Body of pancreas (tissue), 4 donors: ENCODE data around the gene APLP1. TPM values are rescaled to one million over a fixed set of nuclear protein-coding genes. Genes with fewer than 3 reads are reported as not detected.

Experiments used
- ATAC-seq: fragments of 150-250 bp; one replicate; pipeline ENCODE4 v1.9.1; 2016
- DNase-seq, 4 donors: peaks; one replicate each; pipeline ENCODE4 v3.0.0-alpha.2; 2019
- H3K27ac ChIP-seq, 4 donors: fragments of 200-600 bp; sonication (generic); 1 replicate in 3 of 4; 2 replicates in 1 of 4; pipeline versions ENCODE4 v1.5.1 to v1.6.1; 2016 to 2019; ENCODE audit warnings: mild to moderate bottlenecking in 1 of 4, mixed read lengths in 1 of 4, moderate library complexity in 1 of 4
- H3K27me3 ChIP-seq, 2 donors: fragments of 200-600 bp; sonication (generic); one replicate each; pipeline ENCODE4 v1.6.0; 2016; ENCODE audit warnings: mild to moderate bottlenecking in 1 of 2
- H3K36me3 ChIP-seq, 2 donors: fragments of 200-600 bp; sonication (generic); replicated peaks in 1 of 2; 2 replicates each; pipeline ENCODE4 v1.5.1; 2016; ENCODE audit warnings: low read depth in 2 of 2; ENCODE audit not compliant: insufficient read depth in 1 of 2
- H3K4me1 ChIP-seq: fragments of 200-600 bp; sonication (generic); one replicate; pipeline ENCODE4 v1.6.0; 2016
- H3K4me3 ChIP-seq, 2 donors: fragments of 200-600 bp; sonication (generic); 1 replicate in 1 of 2; 2 replicates in 1 of 2; pipeline ENCODE4 v1.5.1; 2016 to 2019
- H3K9me3 ChIP-seq, 3 donors: fragments of 200-600 bp; sonication (generic); 1 replicate in 2 of 3; 2 replicates in 1 of 3; pipeline ENCODE4 v1.5.1; 2016
- POLR2A ChIP-seq, 3 donors: fragments of 450-650 bp; IDR thresholded peaks; one replicate each; pipeline ENCODE4 v1.6.1; 2016; ENCODE audit warnings: antibody characterized with exemption in 3 of 3, mild to moderate bottlenecking in 2 of 3
- WGBS, 2 donors: methylation state at CpG; one replicate each; pipeline ENCODE4 v1.1.5; 2017; 5-methylcytosine and 5-hydroxymethylcytosine counted together
- intact Hi-C: fragments of 100-400 bp; cut with DNase I; formaldehyde crosslinking; loops from one replicate; pipeline ENCODE4 v1.15.1; 2023
- total RNA-seq, 2 donors: library from RNA; depleted of rRNA; stranded (reverse); fragments of >200 nt; gene quantifications; one replicate each; pipeline ENCODE4 v1.1.0, GENCODE V29; 2016
- TF ChIP-seq, protein P1 (sequence below), 7 experiments: fragments of 450-650 bp in 4 of 7; fragments of 200-600 bp in 3 of 7; sonication (generic) in 3 of 7; IDR thresholded peaks; one replicate each; pipeline ENCODE4 v1.5.1; 2016 to 2019; ENCODE audit warnings: antibody characterized with exemption in 7 of 7

Gene APLP1
- total RNA-seq, 2 donors from 2014 or later, result 40.9 to 47.0 TPM

DNA sequence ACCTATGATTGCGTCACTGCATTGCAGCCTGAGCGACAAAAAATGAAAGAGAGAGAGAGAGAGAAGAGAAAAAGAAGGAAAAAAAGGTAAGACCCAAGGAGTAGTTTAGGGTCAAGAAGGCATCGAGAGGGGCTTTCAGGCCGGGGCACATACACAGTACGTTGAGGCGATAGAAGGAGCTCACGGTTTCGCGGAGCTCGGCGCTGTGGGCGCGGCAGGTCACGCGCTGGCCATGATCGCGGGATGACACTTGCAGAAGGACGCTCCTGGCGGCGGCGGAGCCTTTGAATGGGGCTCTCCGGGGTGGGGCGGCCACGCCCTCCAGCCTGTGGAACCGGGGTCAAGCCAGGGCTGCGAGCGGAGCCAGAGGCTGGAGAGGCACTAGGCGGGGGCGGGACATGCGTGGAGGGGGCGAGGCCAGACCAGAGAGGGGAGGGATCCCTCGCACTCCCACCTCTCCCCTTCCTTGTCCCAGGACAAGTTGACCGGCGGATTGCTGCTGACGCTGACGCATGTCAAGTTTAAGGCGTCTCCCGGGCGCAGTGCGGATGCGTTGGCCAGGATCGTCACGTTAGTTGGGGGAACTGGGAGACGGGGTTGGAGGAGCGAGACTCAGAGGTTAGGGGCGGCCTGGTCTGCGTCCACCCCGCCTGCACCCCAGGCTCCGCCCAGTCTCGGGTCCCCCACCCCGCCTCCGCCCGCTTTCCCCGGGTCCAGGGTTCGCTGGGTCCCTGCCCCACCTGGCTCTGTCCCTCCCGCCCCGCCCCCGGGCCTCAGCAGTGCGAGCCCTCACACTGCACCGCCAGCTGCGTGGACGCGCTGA, 22.9 kb upstream of the APLP1 start:
- peak; percentile 74 for ATAC-seq
- intact Hi-C loops, result no loop called here
- H3K27me3 ChIP-seq, result no peaks in the 10 kb centered on the region

DNA sequence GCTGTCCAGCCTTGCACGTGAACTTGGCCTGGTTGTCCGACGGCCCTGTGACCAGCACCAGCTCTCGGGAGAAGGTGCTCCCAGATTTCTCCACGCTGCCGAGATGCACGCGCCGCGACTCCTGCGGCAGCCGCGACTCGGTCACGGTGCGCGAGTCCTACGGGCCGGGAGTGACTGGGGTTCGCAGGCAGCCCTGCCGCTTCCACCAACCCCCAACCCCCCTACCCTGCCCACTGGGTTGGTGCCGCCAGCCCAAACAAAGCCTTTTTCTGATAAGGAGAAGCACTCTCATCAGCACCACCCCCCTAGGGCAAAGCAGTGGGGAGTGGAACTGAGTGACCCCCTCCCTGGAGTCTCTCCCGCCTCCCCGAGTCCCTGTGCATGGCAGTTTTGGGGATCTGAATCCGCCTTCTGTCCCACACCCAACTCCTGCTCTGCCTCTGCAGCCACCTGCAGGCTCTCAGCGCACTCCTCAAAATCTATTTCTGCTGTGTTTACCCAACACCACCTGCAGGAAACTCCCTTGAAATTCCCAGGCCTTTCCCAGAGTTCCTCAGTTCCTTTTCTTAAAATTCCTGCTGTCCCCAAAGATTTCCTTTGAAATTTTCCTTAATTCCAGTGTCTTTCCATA, 22.2 kb upstream of the APLP1 start:
- peak; percentile 20 to 45 (median 39) for TF ChIP-seq POLR2A (IDR thresholded peaks at IDR 0.05)
- TF ChIP-seq, protein P1, sequence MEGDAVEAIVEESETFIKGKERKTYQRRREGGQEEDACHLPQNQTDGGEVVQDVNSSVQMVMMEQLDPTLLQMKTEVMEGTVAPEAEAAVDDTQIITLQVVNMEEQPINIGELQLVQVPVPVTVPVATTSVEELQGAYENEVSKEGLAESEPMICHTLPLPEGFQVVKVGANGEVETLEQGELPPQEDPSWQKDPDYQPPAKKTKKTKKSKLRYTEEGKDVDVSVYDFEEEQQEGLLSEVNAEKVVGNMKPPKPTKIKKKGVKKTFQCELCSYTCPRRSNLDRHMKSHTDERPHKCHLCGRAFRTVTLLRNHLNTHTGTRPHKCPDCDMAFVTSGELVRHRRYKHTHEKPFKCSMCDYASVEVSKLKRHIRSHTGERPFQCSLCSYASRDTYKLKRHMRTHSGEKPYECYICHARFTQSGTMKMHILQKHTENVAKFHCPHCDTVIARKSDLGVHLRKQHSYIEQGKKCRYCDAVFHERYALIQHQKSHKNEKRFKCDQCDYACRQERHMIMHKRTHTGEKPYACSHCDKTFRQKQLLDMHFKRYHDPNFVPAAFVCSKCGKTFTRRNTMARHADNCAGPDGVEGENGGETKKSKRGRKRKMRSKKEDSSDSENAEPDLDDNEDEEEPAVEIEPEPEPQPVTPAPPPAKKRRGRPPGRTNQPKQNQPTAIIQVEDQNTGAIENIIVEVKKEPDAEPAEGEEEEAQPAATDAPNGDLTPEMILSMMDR (IDR thresholded peaks at IDR 0.05), result peak in 5 of 7 experiments; percentile 9 to 47 (median 45)
- DNase-seq, result peak; percentile 66 to 79 (median 76)
- H3K27ac ChIP-seq, result peak overlapping the region; percentile 63 to 86 (median 82)
- H3K9me3 ChIP-seq, result no peaks in the 10 kb centered on the region
- H3K27me3 ChIP-seq, result no peaks in the 10 kb centered on the region
- H3K36me3 ChIP-seq, result no peaks in the 10 kb centered on the region
- H3K4me1 ChIP-seq, result peaks cover 32% of the 10 kb centered on the region
- no peak overlapping the region for H3K4me3 ChIP-seq
- peak; percentile 69 for ATAC-seq
- WGBS, 2 donors, result 1 to 19% methylated on average over 4 to 26 of the region's 26 CpGs
- intact Hi-C loops, result no loop called here

More for the DNA sequence above, 22.9 kb upstream of the APLP1 start:
- DNase-seq, result peak; percentile 70 to 85 (median 74)
- 4 to 19% methylated on average over 18 to 61 of the region's 63 CpGs for WGBS, 2 donors
- Histone ChIP-seq H3K4me1 (peaks cover 25% of the 10 kb centered on the region), H3K27ac (peak overlapping the region; percentile 63 to 86 (median 82)), H3K9me3 (no peaks in the 10 kb centered on the region), H3K4me3 (no peak overlapping the region), H3K36me3 (no peaks in the 10 kb centered on the region)
- peak in 1 of 3 donors; percentile 25 for TF ChIP-seq POLR2A (IDR thresholded peaks at IDR 0.05)
- TF ChIP-seq, protein P1 (IDR thresholded peaks at IDR 0.05), result no peak

GRCh38 chr19:35847911-35848310, 20.5 kb upstream of the APLP1 start:
- H3K4me3 ChIP-seq, result no peak overlapping the region
- DNase-seq, result no peak

GRCh38 chr19:35848486-35848885, 19.9 kb upstream of the APLP1 start:
- WGBS, 2 donors, result 83 to 85% methylated on average over 1 to 8 of the region's 8 CpGs
- DNase-seq, result no peak
- Histone ChIP-seq H3K27ac (peak overlapping the region in 1 of 4 donors; percentile 40), H3K27me3 (no peaks in the 10 kb centered on the region), H3K36me3 (no peaks in the 10 kb centered on the region), H3K4me3 (no peak overlapping the region), H3K9me3 (no peaks in the 10 kb centered on the region), H3K4me1 (peaks cover 44% of the 10 kb centered on the region)
- intact Hi-C loops, result no loop called here
- TF ChIP-seq, protein P1 (IDR thresholded peaks at IDR 0.05), result no peak
- no peak for TF ChIP-seq POLR2A (IDR thresholded peaks at IDR 0.05)
- ATAC-seq, result no peak

More at GRCh38 chr19:35847911-35848310, 20.5 kb upstream of the APLP1 start:
- peaks cover 38% of the 10 kb centered on the region for H3K4me1 ChIP-seq
- TF ChIP-seq, protein P1 (IDR thresholded peaks at IDR 0.05), result no peak
- no peak for TF ChIP-seq POLR2A (IDR thresholded peaks at IDR 0.05)
- H3K27me3 ChIP-seq, result no peaks in the 10 kb centered on the region
- no peak for ATAC-seq
- H3K27ac ChIP-seq, result peak overlapping the region in 2 of 4 donors; percentile 28 to 40
- no peaks in the 10 kb centered on the region for H3K9me3 ChIP-seq
- 85 to 97% methylated on average over 6 to 7 of the region's 8 CpGs for WGBS, 2 donors
- no peaks in the 10 kb centered on the region for H3K36me3 ChIP-seq
- intact Hi-C loops, result no loop called here
